ENCODE data around the gene TANC1. TPM values are rescaled to one million over a fixed set of nuclear protein-coding genes. Genes with fewer than 3 reads are reported as not detected.
A peak's percentile ranks its signal among the peaks of the same experiment; 100 is the strongest.

TANC1 gene
- total and polyA plus RNA-seq, 12 donors = 17.8 to 90.5 (median 70.0) TPM

- WGBS, 2 donors = 30 to 47% methylated on average over 1 of the region's 1 CpG
- TF ChIP-seq CTCF (IDR thresholded peaks at IDR 0.05) = no peak
- peaks cover 0 to 69% (median 38%) of the 10 kb centered on the region in 9 donors for H3K4me1 ChIP-seq
- peak overlapping the region in 6 of 10 donors; percentile 3 to 71 (median 59) for H3K27ac ChIP-seq
- intact Hi-C loops (cut with DNase I) = no loop called here
- H3K36me3 ChIP-seq = peaks cover 0 to 19% (median 6%) of the 10 kb centered on the region in 9 donors
- H3K27me3 ChIP-seq = no peaks in the 10 kb centered on the region
- H3K9me3 ChIP-seq = no peaks in the 10 kb centered on the region
- no peak overlapping the region for H3K4me3 ChIP-seq
- ATAC-seq (no peak), DNase-seq (no peak)
Measured at GRCh38 chr2:159065313-159065712, 96.9 kb downstream of the TANC1 start.

GRCh38 chr2:159065891-159066290 is 97.5 kb downstream of the TANC1 start:
- intact Hi-C loops (cut with DNase I) = no loop called here
- no peaks in the 10 kb centered on the region for H3K9me3 ChIP-seq
- no peak for TF ChIP-seq CTCF (IDR thresholded peaks at IDR 0.05)
- H3K27me3 ChIP-seq = no peaks in the 10 kb centered on the region
- H3K4me1 ChIP-seq = peaks cover 0 to 63% (median 38%) of the 10 kb centered on the region in 9 donors
- ATAC-seq (no peak), DNase-seq (no peak)
- peaks cover 0 to 19% (median 6%) of the 10 kb centered on the region in 9 donors for H3K36me3 ChIP-seq
- 80 to 81% methylated on average over 4 of the region's 4 CpGs for WGBS, 2 donors
- H3K27ac ChIP-seq = peak overlapping the region in 4 of 10 donors; percentile 25 to 71 (median 54)
- H3K4me3 ChIP-seq = no peak overlapping the region

GRCh38 chr2:159066541-159067156 is 98.2 kb downstream of the TANC1 start:
- 91 to 93% methylated on average over 1 of the region's 1 CpG for WGBS, 2 donors

DNA sequence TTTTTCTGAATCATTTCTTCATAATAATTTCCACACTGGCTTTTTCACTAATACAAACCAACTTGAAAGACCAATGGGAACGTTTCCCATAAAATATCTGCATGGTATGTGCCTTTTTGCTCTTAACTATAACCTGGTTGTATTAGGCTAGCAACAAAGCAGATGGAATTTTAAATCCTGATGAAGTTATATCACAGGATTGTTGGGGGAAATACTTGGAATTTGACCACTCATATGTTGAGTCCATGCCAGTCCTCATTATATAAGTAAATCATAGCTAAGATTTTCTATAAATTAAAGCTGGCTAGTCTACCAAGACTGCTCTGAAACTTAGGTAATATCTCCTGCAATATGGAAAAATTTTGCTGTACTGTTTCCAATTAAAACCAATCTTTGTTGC is 99.5 kb downstream of the TANC1 start:
- 82 to 89% methylated on average over 1 of the region's 1 CpG for WGBS, 2 donors
- H3K4me3 ChIP-seq = no peak overlapping the region
- no peak for ATAC-seq
- H3K4me1 ChIP-seq = peaks cover 0 to 60% (median 37%) of the 10 kb centered on the region in 9 donors
- no peak overlapping the region for H3K27ac ChIP-seq
- H3K9me3 ChIP-seq = no peaks in the 10 kb centered on the region
- DNase-seq = no peak
- peaks cover 0 to 19% (median 6%) of the 10 kb centered on the region in 9 donors for H3K36me3 ChIP-seq
- no peaks in the 10 kb centered on the region for H3K27me3 ChIP-seq
- intact Hi-C loops (cut with DNase I) = no loop called here
- TF ChIP-seq CTCF (IDR thresholded peaks at IDR 0.05) = no peak

More at GRCh38 chr2:159066541-159067156, 98.2 kb downstream of the TANC1 start:
- DNase-seq = no peak
- ATAC-seq = no peak
- intact Hi-C loops (cut with DNase I) = no loop called here
- no peak for TF ChIP-seq CTCF (IDR thresholded peaks at IDR 0.05)
- Histone ChIP-seq H3K36me3 (peaks cover 0 to 19% (median 6%) of the 10 kb centered on the region in 9 donors), H3K4me3 (no peak overlapping the region), H3K27me3 (no peaks in the 10 kb centered on the region), H3K4me1 (peaks cover 0 to 56% (median 35%) of the 10 kb centered on the region in 9 donors), H3K9me3 (no peaks in the 10 kb centered on the region), H3K27ac (peak overlapping the region in 1 of 10 donors; percentile 46)
